Cardiac muscle cell (in vitro differentiated cells and primary cell): ENCODE measurements around the gene MAP3K12. TPM values are rescaled to one million over a fixed set of nuclear protein-coding genes. Genes with fewer than 3 reads are reported as not detected.
"Not testable (repeated sequence)": the region's sequence is repeated elsewhere in the genome, so short reads cannot be mapped to it uniquely, and the experiment has no call there.

Experiments
- DNase-seq, 2 donors: peaks; one replicate each; pipeline versions ENCODE4 v3.0.0 to v3.0.0-alpha.2; 2010 to 2017; ENCODE audit warnings: low read depth in 1 of 2, low spot score in 1 of 2
- H3K27ac ChIP-seq: fragments of 200-600 bp; sonication (generic); 2 replicates; pipeline ENCODE4 v1.5.1; 2016
- H3K27me3 ChIP-seq: fragments of 200-600 bp; sonication (generic); 2 replicates; pipeline ENCODE4 v1.6.0; 2016; ENCODE audit warnings: control low read depth
- H3K36me3 ChIP-seq: fragments of 200-600 bp; sonication (generic); 2 replicates; pipeline ENCODE4 v1.5.1; 2016; ENCODE audit warnings: control low read depth
- H3K4me1 ChIP-seq: fragments of 200-600 bp; sonication (generic); 2 replicates; pipeline ENCODE4 v1.8.1; 2017; ENCODE audit warnings: low read depth, mild to moderate bottlenecking, mixed run types
- H3K4me3 ChIP-seq: fragments of 200-600 bp; sonication (generic); 2 replicates; pipeline ENCODE4 v1.5.1; 2016; ENCODE audit warnings: mild to moderate bottlenecking
- H3K9me3 ChIP-seq: fragments of 200-600 bp; sonication (generic); 2 replicates; pipeline ENCODE4 v1.5.1; 2017; ENCODE audit warnings: low read depth, mild to moderate bottlenecking, control low read depth
- polyA plus RNA-seq: library from polyadenylated mRNA; unstranded; fragments of >200 nt; fragmentation: Nextera tagmentation; extraction: Ambion mirVana; gene quantifications from 2 replicates; pipeline ENCODE4 v1.2.1, GENCODE V29; 2016
- total RNA-seq: library from RNA; depleted of rRNA; stranded (reverse); fragments of >200 nt; gene quantifications from 2 replicates; pipeline ENCODE4 v1.2.3, GENCODE V29; 2016
- TF ChIP-seq, protein P1 (sequence below): IDR thresholded peaks from 2 replicates; pipeline ENCODE4 v1.5.1; 2012; ENCODE audit warnings: low read depth, mild to moderate bottlenecking, low read length

The MAP3K12 gene, protein sequence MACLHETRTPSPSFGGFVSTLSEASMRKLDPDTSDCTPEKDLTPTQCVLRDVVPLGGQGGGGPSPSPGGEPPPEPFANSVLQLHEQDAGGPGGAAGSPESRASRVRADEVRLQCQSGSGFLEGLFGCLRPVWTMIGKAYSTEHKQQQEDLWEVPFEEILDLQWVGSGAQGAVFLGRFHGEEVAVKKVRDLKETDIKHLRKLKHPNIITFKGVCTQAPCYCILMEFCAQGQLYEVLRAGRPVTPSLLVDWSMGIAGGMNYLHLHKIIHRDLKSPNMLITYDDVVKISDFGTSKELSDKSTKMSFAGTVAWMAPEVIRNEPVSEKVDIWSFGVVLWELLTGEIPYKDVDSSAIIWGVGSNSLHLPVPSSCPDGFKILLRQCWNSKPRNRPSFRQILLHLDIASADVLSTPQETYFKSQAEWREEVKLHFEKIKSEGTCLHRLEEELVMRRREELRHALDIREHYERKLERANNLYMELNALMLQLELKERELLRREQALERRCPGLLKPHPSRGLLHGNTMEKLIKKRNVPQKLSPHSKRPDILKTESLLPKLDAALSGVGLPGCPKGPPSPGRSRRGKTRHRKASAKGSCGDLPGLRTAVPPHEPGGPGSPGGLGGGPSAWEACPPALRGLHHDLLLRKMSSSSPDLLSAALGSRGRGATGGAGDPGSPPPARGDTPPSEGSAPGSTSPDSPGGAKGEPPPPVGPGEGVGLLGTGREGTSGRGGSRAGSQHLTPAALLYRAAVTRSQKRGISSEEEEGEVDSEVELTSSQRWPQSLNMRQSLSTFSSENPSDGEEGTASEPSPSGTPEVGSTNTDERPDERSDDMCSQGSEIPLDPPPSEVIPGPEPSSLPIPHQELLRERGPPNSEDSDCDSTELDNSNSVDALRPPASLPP
- total RNA-seq (18.5 and 26.1 TPM in 2 replicates), polyA plus RNA-seq (15.1 and 17.6 TPM in 2 replicates)

GRCh38 chr12:53499266-53500141 is at the start of gene MAP3K12:
Gene MAP3K12 (minus strand): TSS chr12:53499458. CDS start chr12:53487391, 12,067 bp downstream.
- Histone ChIP-seq H3K4me1 (peaks cover 32% of the 10 kb centered on the region), H3K9me3 (no peaks in the 10 kb centered on the region), H3K36me3 (no peaks in the 10 kb centered on the region), H3K27ac (peak within 1 kb of the TSS; percentile 97), H3K4me3 (peak within 1 kb of the TSS; percentile 26), H3K27me3 (no peaks in the 10 kb centered on the region)
- TF ChIP-seq, protein P1, sequence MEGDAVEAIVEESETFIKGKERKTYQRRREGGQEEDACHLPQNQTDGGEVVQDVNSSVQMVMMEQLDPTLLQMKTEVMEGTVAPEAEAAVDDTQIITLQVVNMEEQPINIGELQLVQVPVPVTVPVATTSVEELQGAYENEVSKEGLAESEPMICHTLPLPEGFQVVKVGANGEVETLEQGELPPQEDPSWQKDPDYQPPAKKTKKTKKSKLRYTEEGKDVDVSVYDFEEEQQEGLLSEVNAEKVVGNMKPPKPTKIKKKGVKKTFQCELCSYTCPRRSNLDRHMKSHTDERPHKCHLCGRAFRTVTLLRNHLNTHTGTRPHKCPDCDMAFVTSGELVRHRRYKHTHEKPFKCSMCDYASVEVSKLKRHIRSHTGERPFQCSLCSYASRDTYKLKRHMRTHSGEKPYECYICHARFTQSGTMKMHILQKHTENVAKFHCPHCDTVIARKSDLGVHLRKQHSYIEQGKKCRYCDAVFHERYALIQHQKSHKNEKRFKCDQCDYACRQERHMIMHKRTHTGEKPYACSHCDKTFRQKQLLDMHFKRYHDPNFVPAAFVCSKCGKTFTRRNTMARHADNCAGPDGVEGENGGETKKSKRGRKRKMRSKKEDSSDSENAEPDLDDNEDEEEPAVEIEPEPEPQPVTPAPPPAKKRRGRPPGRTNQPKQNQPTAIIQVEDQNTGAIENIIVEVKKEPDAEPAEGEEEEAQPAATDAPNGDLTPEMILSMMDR: no peak
- peak; percentile 72 to 80 for DNase-seq

DNA sequence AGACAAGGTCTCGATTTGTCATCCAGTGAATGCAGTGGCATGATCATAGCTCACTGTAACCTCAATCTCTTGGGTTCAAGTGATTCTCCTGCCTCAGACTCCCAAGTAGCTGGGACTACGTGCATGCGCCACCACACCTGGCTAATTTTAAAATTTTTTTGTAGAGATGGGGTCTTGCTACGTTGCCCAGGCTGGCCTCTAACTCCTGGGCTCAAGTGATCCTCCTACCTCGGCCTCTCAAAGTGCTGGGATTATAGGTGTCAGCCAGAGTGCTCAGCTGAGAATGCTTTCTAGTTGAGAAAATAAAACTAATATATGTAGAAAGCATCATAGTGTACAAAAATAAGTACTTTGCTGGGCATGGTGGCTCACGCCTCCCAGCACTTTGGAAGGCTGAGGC is 49.1 kb upstream of the MAP3K12 start:
- H3K36me3 ChIP-seq, H3K4me3 ChIP-seq, H3K9me3 ChIP-seq, H3K27me3 ChIP-seq, H3K4me1 ChIP-seq, DNase-seq, H3K27ac ChIP-seq: not testable (repeated sequence)

GRCh38 chr12:53543539-53543938 is 44.3 kb upstream of the MAP3K12 start:
- peak; percentile 70 to 84 for DNase-seq

DNA sequence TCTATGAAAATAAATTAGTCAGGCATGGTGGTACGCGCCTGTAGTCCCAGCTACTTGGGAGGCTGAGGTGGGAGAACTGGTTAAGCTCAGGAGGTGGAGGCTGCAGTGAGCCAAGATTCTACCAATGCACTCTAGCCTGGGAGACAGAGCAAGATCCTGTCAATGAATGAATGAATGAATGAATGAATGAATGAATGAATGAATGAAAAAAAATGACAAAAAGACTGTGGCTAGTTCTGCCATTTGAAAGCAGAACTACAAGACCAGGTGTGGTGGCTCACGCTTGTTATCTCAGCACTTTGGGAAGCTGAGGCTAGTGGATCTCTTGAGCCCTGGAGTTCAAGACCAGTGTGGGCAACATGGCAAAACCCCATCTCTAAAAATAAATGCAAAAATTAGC is 40.3 kb upstream of the MAP3K12 start:
- no peak overlapping the region for H3K4me3 ChIP-seq
- no peaks in the 10 kb centered on the region for H3K27me3 ChIP-seq
- H3K9me3 ChIP-seq: no peaks in the 10 kb centered on the region
- TF ChIP-seq, protein P1: no peak
- H3K27ac ChIP-seq: no peak overlapping the region
- DNase-seq: no peak
- H3K4me1 ChIP-seq: no peaks in the 10 kb centered on the region
- peaks cover 38% of the 10 kb centered on the region for H3K36me3 ChIP-seq

More at GRCh38 chr12:53543539-53543938, 44.3 kb upstream of the MAP3K12 start:
- TF ChIP-seq, protein P1: peak; percentile 97
- H3K9me3 ChIP-seq: no peaks in the 10 kb centered on the region
- peaks cover 23% of the 10 kb centered on the region for H3K36me3 ChIP-seq
- H3K4me3 ChIP-seq: no peak overlapping the region
- H3K4me1 ChIP-seq: no peaks in the 10 kb centered on the region
- H3K27ac ChIP-seq: peak overlapping the region; percentile 40
- H3K27me3 ChIP-seq: no peaks in the 10 kb centered on the region

- Histone ChIP-seq H3K36me3 (peaks cover 51% of the 10 kb centered on the region), H3K27ac (no peak overlapping the region), H3K27me3 (no peaks in the 10 kb centered on the region), H3K4me1 (no peaks in the 10 kb centered on the region), H3K9me3 (no peaks in the 10 kb centered on the region), H3K4me3 (no peak overlapping the region)
- TF ChIP-seq, protein P1: no peak
- peak in 1 of 2 donors; percentile 93 for DNase-seq
Measured at GRCh38 chr12:53538209-53538689, 39.0 kb upstream of the MAP3K12 start.
